HFFc6 (cell line): Measurements from ENCODE around the gene PLEKHH1. TPM values are rescaled to one million over a fixed set of nuclear protein-coding genes. Genes with fewer than 3 reads are reported as not detected.
"Not testable (repeated sequence)": the region's sequence is repeated elsewhere in the genome, so short reads cannot be mapped to it uniquely, and the experiment has no call there.

Experiments used
- DNase-seq: peaks from one replicate; pipeline ENCODE4 v3.0.0-alpha.2; 2018
- H3K27ac Mint-ChIP-seq: 2 replicates; pipeline ENCODE4 v1.8.0; 2020; ENCODE audit warnings: mild to moderate bottlenecking, mixed read lengths
- H3K27me3 Mint-ChIP-seq: 2 replicates; pipeline ENCODE4 v1.8.0; 2021; ENCODE audit warnings: mild to moderate bottlenecking, moderate library complexity, mixed read lengths; ENCODE audit not compliant: insufficient read depth
- H3K36me3 Mint-ChIP-seq: 2 replicates; pipeline ENCODE4 v1.8.0; 2021; ENCODE audit warnings: low read depth, mixed read lengths
- H3K4me1 Mint-ChIP-seq: 2 replicates; pipeline ENCODE4 v1.8.0; 2020; ENCODE audit warnings: low read depth, mixed read lengths
- H3K4me3 Mint-ChIP-seq: 2 replicates; pipeline ENCODE4 v1.8.0; 2020; ENCODE audit warnings: mild to moderate bottlenecking, moderate library complexity, mixed read lengths
- H3K9me3 Mint-ChIP-seq: 2 replicates; pipeline ENCODE4 v1.8.0; 2020; ENCODE audit warnings: mild to moderate bottlenecking, mixed read lengths
- CTCF ChIP-seq: fragments of 200-600 bp; sonication (generic); IDR thresholded peaks from 2 replicates; pipeline ENCODE4 v1.5.0; 2021; ENCODE audit warnings: antibody characterized with exemption, mild to moderate bottlenecking
- total RNA-seq, 6 experiments: library from RNA; stranded (reverse); fragmentation: NEBNext Ultra II Directional; extraction: Animal tissue kit (Norgen Biotek cat#: 25700); gene quantifications; 2 replicates in 1 of 6; 3 replicates in 5 of 6; pipeline ENCODE4 v1.2.3, GENCODE V29; 2021

Gene PLEKHH1
- total RNA-seq, 6 experiments from 2014 or later, result 0.10 to 0.28 (median 0.19) TPM

GRCh38 chr14:67541448-67542387 is 8.6 kb downstream of the PLEKHH1 start:
- Mint-ChIP-seq H3K27me3 (peaks cover 42% of the 10 kb centered on the region), H3K36me3 (peaks cover 5% of the 10 kb centered on the region), H3K9me3 (no peaks in the 10 kb centered on the region; the same call in 1 of the 2 replicates), H3K27ac (no peak overlapping the region), H3K4me1 (no peaks in the 10 kb centered on the region), H3K4me3 (no peak overlapping the region; the same call in 1 of the 2 replicates)
- no peak for DNase-seq
- no peak for TF ChIP-seq CTCF

GRCh38 chr14:67542620-67543019 is 9.5 kb downstream of the PLEKHH1 start:
- H3K27me3 Mint-ChIP-seq, result peaks cover 48% of the 10 kb centered on the region
- H3K27ac Mint-ChIP-seq, H3K4me3 Mint-ChIP-seq, DNase-seq, H3K36me3 Mint-ChIP-seq, H3K9me3 Mint-ChIP-seq, H3K4me1 Mint-ChIP-seq: not testable (repeated sequence)

DNA sequence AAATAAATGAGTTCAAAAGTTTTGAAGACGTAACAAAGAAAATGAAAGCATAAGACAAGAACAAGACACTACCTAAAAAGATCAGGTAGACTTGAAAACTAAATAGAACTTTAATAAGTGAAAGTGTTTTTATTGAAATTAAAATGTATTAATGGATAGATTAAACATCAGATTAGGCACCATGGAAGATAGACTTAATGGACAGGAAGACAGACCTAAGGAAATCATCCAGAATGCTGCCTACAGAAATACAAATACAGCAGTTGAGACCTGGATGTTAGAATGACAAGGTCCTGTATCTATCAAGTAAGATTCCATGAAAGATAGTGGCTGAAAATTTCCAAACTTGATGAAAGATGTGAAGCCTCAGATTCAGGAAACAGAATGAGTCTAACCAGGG is 11.5 kb downstream of the PLEKHH1 start:
- peaks cover 5% of the 10 kb centered on the region for H3K36me3 Mint-ChIP-seq

GRCh38 chr14:67547224-67547780 is 14.2 kb downstream of the PLEKHH1 start:
- no peak for TF ChIP-seq CTCF
- no peaks in the 10 kb centered on the region; the same call in 1 of the 2 replicates for H3K9me3 Mint-ChIP-seq
- peaks cover 5% of the 10 kb centered on the region for H3K36me3 Mint-ChIP-seq
- H3K27ac Mint-ChIP-seq, result no peak overlapping the region
- DNase-seq, result no peak
- H3K27me3 Mint-ChIP-seq, result peaks cover 57% of the 10 kb centered on the region
- H3K4me3 Mint-ChIP-seq, result no peak overlapping the region
- H3K4me1 Mint-ChIP-seq, result no peaks in the 10 kb centered on the region

More for the DNA sequence above, 11.5 kb downstream of the PLEKHH1 start:
- DNase-seq, result no peak
- Mint-ChIP-seq H3K4me3 (no peak overlapping the region), H3K27me3 (peaks cover 49% of the 10 kb centered on the region), H3K9me3 (no peaks in the 10 kb centered on the region; the same call in 1 of the 2 replicates), H3K27ac (no peak overlapping the region), H3K4me1 (no peaks in the 10 kb centered on the region)
- TF ChIP-seq CTCF, result no peak

DNA sequence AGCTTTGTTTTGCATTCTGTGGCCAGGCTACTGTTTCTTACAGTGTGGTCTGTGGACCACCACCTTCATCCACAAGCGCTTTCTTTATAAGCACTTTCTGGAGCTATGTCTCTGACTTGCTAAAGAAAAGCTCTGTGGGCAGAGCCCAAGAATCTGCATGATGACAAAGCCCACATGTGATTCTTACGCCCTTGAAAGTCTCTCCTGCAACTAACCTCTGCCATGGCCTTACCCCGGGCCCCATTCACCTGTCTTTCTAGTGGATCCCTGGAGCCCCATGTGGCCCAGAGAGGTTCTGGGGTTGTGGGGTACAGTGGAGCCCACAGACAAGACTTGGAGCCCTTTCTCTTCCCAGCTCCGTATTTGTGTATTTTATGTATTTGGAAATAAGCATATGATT is 16.6 kb downstream of the PLEKHH1 start:
- no peak for DNase-seq
- H3K36me3 Mint-ChIP-seq, result no peaks in the 10 kb centered on the region
- no peaks in the 10 kb centered on the region for H3K4me1 Mint-ChIP-seq
- TF ChIP-seq CTCF, result no peak
- H3K27me3 Mint-ChIP-seq, result peaks cover 63% of the 10 kb centered on the region
- no peak overlapping the region for H3K4me3 Mint-ChIP-seq
- no peaks in the 10 kb centered on the region; the same call in 1 of the 2 replicates for H3K9me3 Mint-ChIP-seq
- H3K27ac Mint-ChIP-seq, result no peak overlapping the region

DNA sequence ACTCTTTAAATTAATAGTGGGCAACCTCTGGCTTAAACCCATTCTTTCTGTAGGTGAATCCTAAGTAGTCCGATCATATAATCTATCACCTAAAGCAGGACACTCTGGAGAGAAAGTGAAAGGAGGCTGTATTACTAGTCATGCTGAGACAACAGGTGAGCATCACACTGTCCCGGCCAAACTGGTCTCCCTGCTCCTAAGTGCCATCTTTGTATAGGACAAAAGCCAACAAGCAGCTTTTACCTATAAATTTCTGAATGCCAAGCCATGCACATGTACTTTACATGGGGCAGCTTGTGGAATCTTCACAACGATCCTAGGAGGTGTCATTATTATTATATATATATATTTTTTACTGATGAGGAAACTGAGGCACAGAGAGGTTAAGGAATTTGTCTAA is 18.0 kb downstream of the PLEKHH1 start:
- Mint-ChIP-seq H3K4me3 (no peak overlapping the region), H3K27ac (no peak overlapping the region), H3K9me3 (no peaks in the 10 kb centered on the region), H3K36me3 (no peaks in the 10 kb centered on the region), H3K27me3 (peaks cover 60% of the 10 kb centered on the region), H3K4me1 (no peaks in the 10 kb centered on the region)
- TF ChIP-seq CTCF, result no peak
- no peak for DNase-seq
